LNCAP (cell line): ENCODE results near the gene MRPL46.

ENCODE experiments used
- TF ChIP-seq, protein P1 (sequence below): fragments of 450-650 bp; IDR thresholded peaks from 2 replicates; pipeline ENCODE4 v1.5.1; 2017; ENCODE audit warnings: mild to moderate bottlenecking

MRPL46 gene

GRCh38 chr15:88419830-88420229, 47.4 kb downstream of the MRPL46 start:
- TF ChIP-seq, protein P1, sequence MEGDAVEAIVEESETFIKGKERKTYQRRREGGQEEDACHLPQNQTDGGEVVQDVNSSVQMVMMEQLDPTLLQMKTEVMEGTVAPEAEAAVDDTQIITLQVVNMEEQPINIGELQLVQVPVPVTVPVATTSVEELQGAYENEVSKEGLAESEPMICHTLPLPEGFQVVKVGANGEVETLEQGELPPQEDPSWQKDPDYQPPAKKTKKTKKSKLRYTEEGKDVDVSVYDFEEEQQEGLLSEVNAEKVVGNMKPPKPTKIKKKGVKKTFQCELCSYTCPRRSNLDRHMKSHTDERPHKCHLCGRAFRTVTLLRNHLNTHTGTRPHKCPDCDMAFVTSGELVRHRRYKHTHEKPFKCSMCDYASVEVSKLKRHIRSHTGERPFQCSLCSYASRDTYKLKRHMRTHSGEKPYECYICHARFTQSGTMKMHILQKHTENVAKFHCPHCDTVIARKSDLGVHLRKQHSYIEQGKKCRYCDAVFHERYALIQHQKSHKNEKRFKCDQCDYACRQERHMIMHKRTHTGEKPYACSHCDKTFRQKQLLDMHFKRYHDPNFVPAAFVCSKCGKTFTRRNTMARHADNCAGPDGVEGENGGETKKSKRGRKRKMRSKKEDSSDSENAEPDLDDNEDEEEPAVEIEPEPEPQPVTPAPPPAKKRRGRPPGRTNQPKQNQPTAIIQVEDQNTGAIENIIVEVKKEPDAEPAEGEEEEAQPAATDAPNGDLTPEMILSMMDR = no peak
